Left hindlimb (tissue), 1 donor: ENCODE results near the gene GJC1.
A peak's percentile ranks its signal among the peaks of the same experiment; 100 is the strongest.

Source experiments
- DNase-seq: peaks from one replicate; pipeline ENCODE4 v3.0.0-alpha.2; 2018

Gene GJC1

DNA sequence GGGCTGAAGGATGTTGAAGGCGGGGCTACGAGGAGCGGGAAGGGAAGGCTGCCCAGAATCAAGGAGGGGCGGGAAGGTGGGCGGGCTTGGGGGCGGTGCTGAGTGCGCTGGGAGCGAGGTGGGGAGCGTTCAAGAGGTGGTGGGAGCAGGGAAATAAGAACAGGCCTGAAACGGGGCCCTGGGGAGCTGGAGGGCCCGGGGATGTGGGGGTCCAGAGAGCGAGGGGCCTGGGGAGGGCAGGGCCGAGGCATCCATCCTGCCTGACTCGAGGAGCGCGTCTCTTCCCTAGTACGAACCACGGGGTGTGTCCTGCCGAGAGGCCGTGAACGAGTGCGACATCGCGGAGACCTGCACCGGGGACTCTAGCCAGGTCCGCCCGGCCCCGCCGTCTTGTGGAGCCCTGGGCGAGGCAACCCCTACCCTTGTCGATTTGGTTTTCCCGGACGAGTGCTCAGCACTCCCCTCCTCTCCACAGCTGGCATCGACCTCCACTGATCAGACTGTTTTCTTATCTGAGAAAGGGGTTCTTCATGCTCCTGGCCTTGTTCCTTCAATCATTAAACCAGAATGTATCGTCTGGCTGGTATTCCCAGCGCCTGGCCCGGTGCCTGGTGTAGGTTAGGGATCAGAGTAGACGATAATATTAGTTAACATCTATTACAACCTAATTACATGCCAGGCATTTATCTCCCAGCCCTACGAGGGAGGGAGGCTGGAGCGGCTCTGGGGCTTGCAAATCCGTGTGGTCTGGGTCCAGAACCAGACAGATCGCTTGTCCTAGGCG is 54.1 kb downstream of the GJC1 start:
- no peak for DNase-seq

GRCh38 chr17:44775136-44775837 is 54.8 kb downstream of the GJC1 start:
- DNase-seq, result peak; percentile 97

DNA sequence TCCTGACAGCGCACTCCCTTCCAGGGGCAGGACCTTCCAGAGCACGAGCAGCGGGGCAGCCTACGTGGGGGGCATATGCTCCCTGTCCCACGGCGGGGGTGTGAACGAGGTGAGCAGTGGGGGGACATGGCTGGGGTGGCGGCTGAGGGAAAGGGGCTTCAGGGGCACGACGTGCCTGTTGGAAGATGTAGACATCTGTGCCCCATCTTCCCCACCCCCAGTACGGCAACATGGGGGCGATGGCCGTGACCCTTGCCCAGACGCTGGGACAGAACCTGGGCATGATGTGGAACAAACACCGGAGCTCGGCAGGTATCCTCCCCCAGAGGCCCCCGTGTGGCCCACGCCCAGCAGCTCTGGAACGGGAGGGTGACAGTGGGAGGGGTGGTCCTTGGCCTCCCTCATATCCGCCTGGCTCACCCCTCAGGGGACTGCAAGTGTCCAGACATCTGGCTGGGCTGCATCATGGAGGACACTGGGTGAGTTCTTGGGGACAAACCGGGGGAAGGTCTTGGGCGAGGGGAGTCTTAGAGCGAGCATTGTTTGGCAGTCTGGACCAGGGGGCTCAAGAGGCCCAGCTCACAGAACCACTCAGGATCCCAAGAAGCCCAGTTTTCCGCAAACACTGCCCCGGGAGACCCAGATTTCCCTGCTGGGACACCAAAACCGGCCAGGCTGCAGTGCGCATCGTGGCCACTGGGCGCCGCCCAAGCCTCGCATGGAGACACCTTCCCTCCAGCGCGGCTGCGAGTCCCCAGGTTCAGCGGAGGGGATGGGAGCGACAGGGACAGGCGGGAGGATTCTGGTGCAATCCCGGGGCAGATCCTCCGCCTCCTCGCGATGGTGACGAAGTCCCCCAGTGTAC is 55.6 kb downstream of the GJC1 start:
- peak; percentile 88 for DNase-seq

- no peak for DNase-seq
Measured at GRCh38 chr17:44773140-44773539, 56.9 kb downstream of the GJC1 start.

DNA sequence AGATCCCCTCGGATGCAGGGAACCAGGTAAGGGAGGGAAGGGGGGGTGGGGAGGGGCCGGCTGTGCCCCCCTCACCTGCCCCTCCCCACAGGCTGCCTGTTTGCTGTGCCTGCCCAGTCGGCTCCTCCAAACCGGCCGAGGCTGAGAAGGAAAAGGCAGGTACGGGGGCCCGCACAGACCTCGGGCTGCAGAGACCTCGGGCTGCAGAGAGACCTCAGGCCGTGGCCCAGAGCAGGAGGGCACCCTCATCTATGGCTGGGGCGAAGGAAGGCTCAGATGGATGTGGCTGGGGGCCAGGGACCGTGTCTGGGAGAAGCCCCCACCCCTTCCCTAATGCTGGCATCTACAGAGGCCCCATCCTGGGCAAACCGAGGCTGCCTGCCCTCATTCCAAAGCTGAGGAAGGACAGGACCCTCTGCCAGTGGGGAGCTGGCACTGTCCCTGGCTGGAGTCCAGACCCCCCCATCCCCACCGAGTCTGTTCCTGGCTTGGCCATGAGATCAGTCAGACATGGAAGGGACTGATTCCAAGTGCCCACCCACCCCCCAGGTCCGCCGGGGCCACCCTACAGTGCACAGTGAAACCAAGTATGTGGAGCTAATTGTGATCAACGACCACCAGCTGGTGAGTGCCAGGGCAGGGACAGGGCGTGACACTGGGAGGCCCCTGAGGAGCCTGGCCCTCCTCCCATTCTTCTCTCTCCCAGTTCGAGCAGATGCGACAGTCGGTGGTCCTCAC is 57.6 kb downstream of the GJC1 start:
- DNase-seq, result no peak

DNA sequence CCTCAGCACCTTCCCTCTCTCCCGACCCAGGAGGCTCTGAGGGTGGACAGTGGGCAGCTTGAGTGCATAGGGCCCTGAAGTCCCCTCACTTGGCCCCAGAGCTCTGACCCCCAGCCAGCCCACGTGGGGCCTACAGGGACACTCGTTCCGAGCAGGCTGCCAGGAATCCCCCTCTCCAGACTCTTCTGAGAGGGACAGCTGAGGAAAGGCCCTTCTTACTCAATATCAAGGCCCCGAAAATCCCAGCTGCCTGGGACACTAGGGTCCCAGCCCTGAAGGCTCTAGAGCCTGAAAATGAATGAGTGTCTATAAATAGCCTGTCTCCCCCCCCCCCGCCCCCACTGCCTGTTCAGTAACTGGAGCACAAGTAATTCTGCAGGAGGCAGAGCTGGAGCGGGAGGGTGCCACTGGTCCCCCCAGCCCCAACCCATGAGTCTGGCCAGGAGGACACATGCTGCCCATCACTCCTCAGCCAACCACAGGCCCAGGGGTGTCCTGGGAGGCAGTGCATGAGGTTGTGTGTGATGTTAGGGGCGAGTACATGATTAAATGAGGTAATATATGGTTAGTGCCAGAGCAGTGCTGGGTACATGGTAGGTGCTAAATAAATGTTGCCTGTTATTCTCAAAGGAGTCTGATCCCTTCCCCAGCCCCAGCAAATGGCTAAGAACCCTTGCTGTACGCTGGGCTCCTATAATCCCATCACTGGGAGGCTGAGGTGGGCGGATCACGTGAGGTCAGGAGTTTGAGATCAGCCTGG is 59.7 kb downstream of the GJC1 start:
- DNase-seq, result no peak

DNA sequence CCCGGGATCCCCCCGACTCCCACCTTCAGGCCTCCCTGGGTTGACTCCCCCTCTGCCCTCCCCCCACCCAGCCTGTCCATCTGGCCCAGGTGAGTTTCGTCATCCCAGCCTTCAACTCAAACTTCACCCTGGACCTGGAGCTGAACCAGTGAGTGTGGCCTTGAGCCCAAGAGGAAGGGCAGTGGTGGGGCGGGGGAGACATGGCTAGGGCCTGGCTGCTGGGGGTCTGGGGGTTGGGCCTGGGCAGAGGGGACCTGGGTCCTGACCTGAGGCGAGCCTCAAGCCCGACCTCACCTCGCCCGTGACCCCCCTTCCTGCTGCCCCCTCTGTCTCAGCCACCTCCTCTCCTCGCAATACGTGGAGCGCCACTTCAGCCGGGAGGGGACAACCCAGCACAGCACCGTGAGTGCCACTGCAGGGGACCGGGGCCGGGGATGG is 60.4 kb downstream of the GJC1 start:
- no peak for DNase-seq

DNA sequence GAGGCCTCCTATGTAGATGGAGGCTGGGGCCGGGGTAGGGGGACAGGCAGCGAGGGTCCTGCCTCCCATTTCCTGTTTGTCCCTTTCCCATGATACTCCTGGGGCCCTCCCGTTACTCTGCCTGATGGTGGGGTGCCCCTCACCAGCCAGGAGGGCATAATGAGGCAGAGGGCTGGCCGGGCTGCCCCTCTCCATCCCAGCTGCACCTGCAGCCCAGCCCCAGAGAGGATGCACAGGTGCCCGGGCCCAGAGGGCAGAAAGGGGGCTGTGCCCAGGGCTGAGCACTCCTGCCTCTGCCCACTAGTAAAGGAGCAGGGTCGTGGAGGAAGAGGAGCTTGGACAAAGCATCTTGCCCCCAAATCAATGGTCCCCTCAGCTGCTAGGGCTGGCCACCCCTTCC is 60.9 kb downstream of the GJC1 start:
- no peak for DNase-seq

GRCh38 chr17:44768505-44769142 is 61.5 kb downstream of the GJC1 start:
- DNase-seq, result no peak

GRCh38 chr17:44767493-44767892 is 62.6 kb downstream of the GJC1 start:
- DNase-seq, result no peak

GRCh38 chr17:44766409-44767038 is 63.6 kb downstream of the GJC1 start:
- no peak for DNase-seq

DNA sequence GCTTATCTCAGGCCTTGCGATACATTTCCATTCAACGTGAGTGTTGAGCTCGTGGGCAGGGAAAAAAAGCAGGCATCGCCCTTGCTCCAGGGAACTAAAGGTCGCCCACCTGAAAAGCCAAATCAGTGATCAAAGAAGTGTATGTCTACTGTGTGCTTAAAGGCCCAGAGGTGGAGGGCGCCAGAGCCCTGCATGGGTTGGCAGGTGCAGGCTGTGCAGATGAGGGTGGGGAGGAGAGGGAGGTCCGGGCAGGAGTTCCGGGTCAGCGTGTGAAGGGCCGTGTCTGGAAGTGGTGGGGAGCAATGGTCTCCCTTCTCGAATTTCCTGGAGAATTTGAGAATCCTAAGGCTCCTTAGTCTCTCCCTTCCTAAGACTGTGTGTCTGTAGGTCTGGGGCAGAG is 64.1 kb downstream of the GJC1 start:
- DNase-seq, result no peak

- no peak for DNase-seq
Measured at GRCh38 chr17:44763170-44763569, 66.9 kb downstream of the GJC1 start.

GRCh38 chr17:44761932-44762810 is 67.9 kb downstream of the GJC1 start:
- no peak for DNase-seq

DNA sequence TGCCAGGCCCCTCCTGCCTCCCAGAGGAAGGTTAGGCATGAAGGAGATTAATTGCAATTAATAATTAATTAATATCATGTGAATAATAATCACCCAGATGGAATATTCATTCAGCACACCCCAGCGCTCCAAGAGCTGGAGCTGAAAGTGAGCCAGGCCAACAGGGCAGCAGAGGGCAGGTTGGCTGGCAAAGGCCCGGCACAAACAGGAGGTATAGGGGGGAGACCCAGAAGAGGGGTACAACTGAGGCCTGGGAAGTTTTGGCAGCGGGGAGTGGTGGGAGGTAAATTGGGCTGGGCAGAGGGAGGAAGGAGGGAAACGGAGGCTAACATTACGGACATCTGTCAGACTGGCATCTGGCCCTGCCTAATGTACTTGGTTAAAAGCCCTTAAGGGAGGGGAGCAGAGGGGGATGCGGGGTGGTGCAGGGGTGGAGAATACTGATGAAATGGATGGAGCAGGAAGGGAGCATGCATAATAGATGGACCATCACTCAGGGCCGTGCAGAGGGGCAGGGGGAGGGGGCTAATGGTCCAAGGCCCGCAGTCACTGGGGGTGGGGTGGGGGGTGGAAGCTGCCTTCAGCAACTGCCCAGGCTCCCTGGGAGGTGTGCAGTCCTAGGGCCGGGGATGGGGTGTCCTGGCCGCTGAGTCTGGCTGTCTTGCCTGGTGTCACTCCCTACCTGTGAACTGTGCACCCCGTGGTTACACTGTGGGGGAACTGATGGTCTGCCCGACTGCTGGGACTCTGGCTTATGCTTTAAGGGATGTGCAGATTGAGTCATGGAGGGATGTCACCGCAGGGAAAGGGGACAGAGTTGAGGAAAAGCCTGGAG is 69.4 kb downstream of the GJC1 start:
- DNase-seq, result no peak

DNA sequence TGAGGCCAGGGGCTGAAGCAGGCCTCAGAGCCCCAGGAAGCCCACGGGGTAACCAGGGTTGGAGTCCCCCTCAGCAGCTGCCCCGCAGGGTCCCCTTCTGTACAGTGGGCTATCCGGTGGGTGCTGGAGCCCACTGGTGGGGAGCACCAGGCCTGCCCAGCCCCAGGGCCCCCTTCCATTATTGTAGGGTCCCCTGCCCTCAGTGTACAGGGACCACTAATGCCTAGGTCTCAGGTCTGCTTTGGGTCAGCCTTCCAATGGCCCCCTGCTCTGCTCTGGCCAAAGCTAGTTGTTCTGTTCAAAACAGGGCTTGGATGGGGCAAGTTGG is 70.2 kb downstream of the GJC1 start:
- DNase-seq, result no peak

- DNase-seq, result no peak
Measured at GRCh38 chr17:44759086-44759915, 70.8 kb downstream of the GJC1 start.

- DNase-seq, result no peak
Measured at GRCh38 chr17:44758414-44759085, 71.5 kb downstream of the GJC1 start, which contains the start of gene ADAM11. TSS of gene ADAM11 (plus strand) at chr17:44758988. CDS start at chr17:44759200, 212 bp downstream.
